A549 (cell line): ENCODE results near the gene BCOR.

Source experiments
- CTCF ChIP-seq: fragments of >200 bp; sonication (Bioruptor Twin); formaldehyde crosslinking; IDR thresholded peaks from 3 replicates; pipeline ENCODE4 v1.5.1; 2016
- HDAC2 ChIP-seq: fragments of 200-600 bp; sonication (generic); IDR thresholded peaks from 2 replicates; pipeline ENCODE4 v1.6.1; 2016
- REST ChIP-seq: fragments of 200-600 bp; sonication (generic); IDR thresholded peaks from 2 replicates; pipeline ENCODE4 v1.6.1; 2016; ENCODE audit warnings: antibody characterized with exemption, mild to moderate bottlenecking, moderate library complexity

DNA sequence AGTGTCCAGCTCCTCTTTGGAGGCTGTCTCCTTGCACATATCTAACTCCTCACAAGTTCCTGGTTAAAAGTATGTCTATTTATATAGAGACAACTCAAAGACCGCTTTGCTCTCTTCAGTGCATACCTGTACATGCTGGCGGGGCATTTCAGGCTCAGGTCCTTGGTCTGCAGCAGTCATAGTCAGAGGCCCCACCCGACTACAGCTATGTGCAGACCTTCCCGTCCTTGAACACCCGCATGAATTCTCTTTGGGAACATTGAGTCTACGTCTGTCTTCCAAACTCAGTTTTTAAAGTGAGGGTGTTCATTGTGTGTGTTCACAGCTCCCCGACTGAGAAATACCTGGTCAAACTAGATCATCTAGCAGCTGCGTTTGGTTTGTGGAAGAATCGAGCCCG lies 4.2 kb downstream of the BCOR start:
- TF ChIP-seq HDAC2 (no peak), CTCF (no peak), REST (no peak)
